GM18951 (cell line): Measurements from ENCODE around the gene E2F3.

Experiments used
- POLR2A ChIP-seq: IDR thresholded peaks from 4 replicates; pipeline ENCODE4 v1.6.1; 2011; ENCODE audit warnings: mild to moderate bottlenecking; ENCODE audit not compliant: insufficient read length, insufficient read depth; ENCODE audit errors: extremely low read depth
- in situ Hi-C: fragments of 300-500 bp; cut with MboI; formaldehyde crosslinking; loops from one replicate; pipeline ENCODE4 v1.12.0; 2022; ENCODE audit warnings: low sequenced_read_pairs, mixed read lengths, inconsistent platforms; ENCODE audit not compliant: unreplicated experiment

The E2F3 gene

DNA sequence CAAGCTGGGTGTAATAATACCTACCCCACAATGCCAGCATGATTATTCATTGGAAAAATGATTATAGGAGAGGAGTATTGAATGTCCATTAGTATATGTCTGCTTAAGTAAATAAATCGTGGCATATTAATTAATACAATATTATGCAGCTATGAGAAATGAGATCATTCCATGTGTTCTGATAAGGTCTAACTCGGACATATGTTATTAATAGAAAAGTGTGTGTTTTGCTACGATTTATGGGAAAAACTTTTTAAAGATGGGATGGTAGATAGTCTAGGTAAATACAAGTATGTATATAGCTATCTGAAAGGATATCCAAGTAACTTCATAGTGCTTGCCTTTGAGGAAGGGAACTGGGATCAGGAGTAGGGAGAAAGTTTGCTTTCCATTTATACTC is 71.1 kb downstream of the E2F3 start:
- no peak for TF ChIP-seq POLR2A
- in situ Hi-C loops: no loop called here

DNA sequence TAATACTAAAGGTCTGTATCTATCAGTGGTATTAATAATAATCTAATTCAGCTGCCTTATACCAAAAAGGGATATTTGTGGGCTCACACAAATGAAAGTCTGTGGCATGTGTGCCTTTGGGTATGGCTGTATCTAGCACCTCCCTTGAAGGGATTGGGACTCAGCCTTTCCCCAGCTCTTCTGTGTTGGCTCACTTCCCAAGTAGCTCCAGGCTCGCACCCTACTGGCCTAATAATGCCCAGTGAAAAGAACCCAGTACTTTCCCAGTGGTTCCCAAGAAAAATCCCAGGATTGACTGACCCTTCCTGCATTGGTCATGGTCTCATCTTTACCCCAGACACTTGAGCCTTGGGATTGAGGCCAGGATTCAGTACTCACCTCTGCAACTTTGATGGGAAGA is 71.8 kb downstream of the E2F3 start:
- in situ Hi-C loops: no loop called here
- TF ChIP-seq POLR2A: no peak

DNA sequence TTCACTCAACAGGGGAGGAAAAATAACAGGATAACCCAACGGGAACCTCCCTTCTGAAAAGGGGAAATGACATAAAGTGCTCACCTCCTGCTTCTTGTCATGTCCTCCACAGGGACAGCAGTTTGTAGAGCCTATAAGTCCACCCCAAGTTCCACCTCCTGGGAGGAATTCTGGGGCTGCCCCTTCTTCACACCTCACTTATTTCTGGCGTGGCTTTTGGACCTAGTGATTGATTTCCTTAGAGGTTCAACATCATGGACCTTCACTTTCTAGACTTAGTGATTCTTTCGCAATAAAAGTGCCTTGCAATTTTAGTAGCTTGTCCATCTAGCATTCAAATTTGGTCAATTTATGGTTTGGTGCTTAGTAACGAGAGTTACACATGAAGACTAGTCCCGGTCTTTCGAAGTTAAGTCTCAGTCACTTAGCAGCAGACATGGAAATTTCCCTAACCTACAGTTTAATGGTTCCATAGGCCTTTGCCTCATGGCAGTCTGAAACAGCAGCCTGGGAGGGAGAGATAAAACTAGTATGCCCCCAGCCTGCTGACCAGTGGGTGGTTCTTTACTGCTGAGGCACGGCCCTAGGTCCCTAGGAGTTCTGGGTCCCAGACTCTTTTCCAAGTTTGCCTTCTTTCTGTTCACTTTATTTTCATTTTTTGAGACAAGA is 73.3 kb downstream of the E2F3 start:
- no peak for TF ChIP-seq POLR2A
- in situ Hi-C loops: no loop called here

DNA sequence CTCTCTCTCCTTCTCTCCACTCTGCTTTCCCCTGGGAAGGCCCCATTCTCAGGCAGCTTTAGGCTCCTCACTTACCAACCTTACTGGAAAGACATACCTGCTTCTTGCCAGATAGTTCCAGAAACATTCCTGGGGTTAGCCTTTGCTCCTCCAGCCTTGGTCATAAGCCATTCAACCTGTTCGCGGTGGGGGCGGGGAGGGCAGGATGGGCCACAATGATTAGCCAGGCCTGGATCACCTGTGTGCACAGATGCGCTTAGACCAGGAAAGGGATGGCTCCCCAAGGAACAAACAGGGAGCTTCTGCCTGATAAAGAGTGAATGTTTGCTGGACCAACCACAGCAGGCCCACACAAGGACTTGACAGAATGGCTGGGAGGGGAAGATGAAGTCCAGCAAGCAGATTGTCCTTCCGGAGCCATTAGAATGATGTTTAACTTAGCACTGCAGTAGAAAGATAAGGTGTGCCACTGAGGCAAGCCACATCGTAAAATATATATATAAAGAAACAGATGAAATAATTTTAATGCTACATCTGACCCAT is 74.9 kb downstream of the E2F3 start:
- no peak for TF ChIP-seq POLR2A
- in situ Hi-C loops: no loop called here

DNA sequence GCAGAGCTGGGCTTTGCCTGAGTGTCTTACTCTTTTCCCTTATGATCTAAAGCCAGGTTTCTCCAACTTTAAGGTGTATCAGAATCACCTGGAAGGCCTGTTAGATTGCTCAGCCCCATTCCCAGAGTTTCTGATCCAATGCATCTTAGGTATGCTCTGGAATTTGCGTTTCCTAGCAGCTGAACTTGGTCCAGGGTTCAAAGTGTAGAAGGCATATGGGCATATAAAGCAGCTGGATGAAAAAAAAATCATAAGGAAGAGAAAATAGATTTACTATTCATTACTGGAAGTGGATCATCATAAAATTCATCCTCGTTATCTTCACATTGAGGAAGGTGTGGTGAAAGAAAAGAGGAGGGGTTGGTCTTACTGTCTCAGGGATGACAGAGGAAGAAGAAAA is 75.8 kb downstream of the E2F3 start:
- in situ Hi-C loops: no loop called here
- no peak for TF ChIP-seq POLR2A

DNA sequence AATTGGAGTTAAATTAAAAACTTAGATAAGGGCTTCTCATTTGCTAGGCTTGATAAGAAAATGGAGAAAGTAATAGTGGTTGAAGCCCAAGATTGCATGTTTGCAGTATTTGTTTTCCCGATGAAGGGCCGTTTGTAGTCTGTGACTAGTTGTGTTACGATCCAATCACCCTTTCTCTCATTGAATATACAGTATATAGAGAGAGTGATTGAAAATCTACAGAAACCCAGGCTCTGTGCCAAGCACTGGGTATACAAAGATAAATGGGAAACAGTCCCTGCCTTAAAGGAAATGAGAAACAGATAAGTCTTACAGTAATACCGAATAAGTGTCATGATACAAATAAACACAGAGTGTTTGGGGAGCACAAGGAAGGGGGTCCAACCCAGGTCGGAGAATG is 77.4 kb downstream of the E2F3 start:
- TF ChIP-seq POLR2A: no peak
- in situ Hi-C loops: no loop called here

DNA sequence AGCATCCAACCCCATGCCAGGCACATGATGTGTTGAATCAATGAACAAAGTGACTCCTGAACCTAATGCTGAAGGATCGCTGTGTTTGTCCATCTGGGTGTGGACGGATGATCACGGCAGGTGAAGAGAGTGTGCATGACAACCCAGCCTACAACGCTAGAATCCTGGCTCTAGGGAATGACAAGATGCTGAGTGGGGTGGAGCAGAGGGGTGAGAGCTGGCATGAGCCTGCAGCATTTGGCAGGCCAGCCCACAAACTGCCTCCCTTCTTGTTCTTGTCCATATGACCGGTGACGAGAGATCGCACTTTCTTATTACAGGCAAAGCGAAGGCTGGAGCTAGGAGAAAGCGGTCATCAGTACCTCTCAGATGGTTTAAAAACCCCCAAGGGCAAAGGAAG is 77.8 kb downstream of the E2F3 start:
- in situ Hi-C loops: no loop called here
- TF ChIP-seq POLR2A: no peak

DNA sequence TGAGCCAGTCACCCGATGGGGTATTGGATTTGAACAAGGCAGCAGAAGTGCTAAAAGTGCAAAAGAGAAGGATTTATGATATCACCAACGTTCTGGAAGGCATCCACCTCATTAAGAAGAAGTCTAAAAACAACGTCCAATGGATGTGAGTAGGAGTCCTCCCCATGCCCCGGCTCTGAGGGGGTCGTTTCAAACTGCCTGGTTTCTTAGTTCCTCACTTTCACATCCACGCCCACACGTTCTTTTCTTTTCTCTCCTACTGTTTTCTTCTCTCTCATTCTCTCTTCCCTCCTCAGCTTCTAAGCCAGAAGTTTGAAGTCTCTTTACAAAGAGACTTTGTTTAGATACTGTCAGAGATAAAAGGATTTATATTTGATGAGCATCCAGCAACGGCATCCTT is 79.6 kb downstream of the E2F3 start:
- in situ Hi-C loops: no loop called here
- no peak for TF ChIP-seq POLR2A

DNA sequence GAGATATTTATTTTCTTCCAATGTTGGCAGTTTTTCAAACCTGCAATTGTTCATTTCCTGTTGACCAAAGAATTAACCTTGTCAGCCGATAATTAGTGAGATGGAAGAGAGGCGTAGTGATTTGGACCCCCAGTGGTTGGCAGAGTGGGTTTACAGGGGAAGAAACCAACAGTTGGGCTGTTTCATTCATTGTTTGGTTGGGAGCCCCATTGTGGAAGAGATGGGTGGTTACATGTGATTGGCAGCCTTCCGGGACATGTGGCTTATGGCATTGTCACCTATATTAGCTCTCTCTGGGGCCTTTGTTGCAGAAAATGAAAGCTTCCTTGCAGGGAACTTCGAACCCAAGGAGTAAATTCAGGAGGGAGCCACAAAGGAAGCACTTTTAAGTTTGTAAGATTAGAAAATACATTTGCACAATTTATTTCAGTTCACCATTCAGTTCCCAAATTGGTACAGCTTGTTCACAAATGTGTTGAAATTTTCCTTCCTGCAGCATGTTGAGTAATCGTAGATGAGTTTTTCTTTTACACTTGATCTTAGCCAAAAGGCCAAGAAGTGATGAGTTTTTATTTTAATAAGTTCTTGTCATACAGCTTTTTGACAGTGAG is 82.3 kb downstream of the E2F3 start:
- in situ Hi-C loops: no loop called here
- TF ChIP-seq POLR2A: no peak

DNA sequence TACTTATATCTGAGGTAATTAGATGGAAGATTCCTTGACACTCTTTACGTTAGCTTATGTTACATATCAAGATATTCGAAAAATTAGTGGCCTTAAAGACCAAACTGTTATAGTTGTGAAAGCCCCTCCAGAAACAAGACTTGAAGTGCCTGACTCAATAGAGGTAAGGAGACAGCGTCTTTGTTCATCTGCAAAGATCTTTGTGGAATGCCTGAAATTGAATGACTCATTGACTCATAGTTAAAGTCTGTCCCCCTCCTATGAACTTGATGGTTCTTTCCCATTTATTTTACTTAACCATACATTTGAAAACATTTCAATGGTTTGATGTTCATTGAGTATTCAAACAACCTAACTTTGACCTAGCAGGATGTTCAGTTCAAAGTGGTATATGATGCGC is 85.0 kb downstream of the E2F3 start:
- in situ Hi-C loops: no loop called here
- no peak for TF ChIP-seq POLR2A

DNA sequence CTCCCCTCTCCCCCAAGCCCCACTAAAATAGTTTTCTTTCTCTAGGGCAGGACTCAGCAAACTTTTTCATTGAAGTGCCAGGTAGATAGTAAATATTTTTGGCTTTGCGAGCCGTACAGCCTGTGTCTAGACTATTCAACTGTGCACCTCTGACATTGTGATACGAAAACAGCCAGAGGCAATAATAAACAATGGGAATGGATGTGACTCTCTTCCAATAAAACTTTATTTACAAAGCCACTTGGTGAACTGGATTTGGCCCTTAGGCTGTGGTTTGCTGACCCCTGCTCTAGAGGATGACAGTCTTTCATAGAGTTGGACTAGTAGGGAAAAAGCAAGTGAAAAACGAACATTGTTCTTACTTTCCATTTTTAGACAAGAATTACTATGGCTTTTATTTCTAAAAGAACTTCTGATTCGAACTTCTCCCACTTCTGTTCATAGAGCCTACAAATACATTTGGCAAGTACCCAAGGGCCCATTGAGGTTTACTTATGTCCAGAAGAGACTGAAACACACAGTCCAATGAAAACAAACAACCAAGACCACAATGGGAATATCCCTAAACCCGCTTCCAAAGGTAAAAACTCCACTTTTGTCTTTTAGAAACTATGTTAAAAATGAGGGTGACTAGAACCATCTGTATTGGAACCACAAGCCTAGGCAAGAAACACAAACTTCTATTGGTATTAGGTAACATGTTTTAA is 86.1 kb downstream of the E2F3 start:
- no peak for TF ChIP-seq POLR2A
- in situ Hi-C loops: no loop called here

DNA sequence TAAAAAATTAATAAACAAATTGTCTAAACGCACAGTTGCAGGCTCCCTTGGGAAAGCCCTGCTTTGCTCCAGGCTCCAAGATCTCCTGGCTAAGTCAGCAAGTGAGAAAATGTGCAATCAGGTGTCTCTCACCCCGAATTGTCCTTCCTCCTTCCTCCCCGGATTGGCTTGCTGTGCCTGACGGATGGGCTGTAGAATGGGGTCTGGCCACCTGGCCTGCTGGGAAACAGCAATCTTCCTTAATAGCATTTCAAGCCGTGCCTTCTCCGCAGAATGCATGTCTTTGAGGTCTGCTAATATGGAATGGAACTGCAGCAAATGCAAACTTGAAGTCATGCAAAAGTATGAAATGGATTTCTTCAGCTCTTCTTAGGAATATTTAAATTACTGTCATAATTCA is 88.9 kb downstream of the E2F3 start:
- TF ChIP-seq POLR2A: no peak
- in situ Hi-C loops: no loop called here

DNA sequence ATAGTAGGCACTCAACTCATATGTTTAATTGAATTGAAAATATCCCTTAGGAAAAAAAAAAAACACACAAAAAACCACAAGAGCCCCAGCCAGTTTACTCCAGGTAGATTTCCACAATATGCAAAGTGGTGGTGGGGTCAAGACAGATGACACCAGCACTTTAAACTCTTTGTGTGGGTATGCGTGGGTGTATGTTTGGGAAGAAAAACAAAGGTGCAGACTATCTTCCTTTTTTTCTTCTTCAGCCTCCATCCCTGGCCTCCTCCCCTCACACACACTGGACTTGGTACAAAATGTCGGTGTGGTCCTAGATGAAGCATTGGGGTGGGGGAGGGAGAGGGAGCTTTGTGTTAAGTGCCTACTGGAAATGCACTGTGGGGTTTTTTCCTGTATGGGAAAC is 90.4 kb downstream of the E2F3 start:
- in situ Hi-C loops: no loop called here
- TF ChIP-seq POLR2A: no peak
